Stimulated activated effector memory CD8-positive, alpha-beta T cell treated with anti-CD3 and anti-CD28 coated beads, Interleukin-12 subunit alpha, Interleukin-12 subunit beta, amount 100 ng/mL, for 72 hours (primary cell): Measurements from ENCODE around the gene PAPSS2.
"Not testable (repeated sequence)": the region's sequence is repeated elsewhere in the genome, so short reads cannot be mapped to it uniquely, and the experiment has no call there.

Experiments
- ATAC-seq: fragments of 150-1000 bp; cut with Tn5 transposase; 2 replicates; pipeline ENCODE4 v1.10.0; 2021
- DNase-seq, 2 donors: peaks; one replicate each; pipeline ENCODE4 v3.0.0; 2021 to 2022; ENCODE audit warnings: low spot score in 2 of 2
- H3K27ac Mint-ChIP-seq: one replicate; pipeline ENCODE4 v1.8.0; 2022; ENCODE audit warnings: mild to moderate bottlenecking, mixed read lengths
- H3K36me3 Mint-ChIP-seq: one replicate; pipeline ENCODE4 v1.8.0; 2022; ENCODE audit warnings: mild to moderate bottlenecking, mixed read lengths
- H3K4me1 Mint-ChIP-seq: one replicate; pipeline ENCODE4 v1.8.0; 2022; ENCODE audit warnings: mixed read lengths
- H3K4me3 Mint-ChIP-seq: one replicate; pipeline ENCODE4 v1.8.0; 2022; ENCODE audit warnings: mild to moderate bottlenecking, mixed read lengths
- H3K9me3 Mint-ChIP-seq: one replicate; pipeline ENCODE4 v1.8.0; 2022; ENCODE audit warnings: mixed read lengths

Gene PAPSS2

DNA sequence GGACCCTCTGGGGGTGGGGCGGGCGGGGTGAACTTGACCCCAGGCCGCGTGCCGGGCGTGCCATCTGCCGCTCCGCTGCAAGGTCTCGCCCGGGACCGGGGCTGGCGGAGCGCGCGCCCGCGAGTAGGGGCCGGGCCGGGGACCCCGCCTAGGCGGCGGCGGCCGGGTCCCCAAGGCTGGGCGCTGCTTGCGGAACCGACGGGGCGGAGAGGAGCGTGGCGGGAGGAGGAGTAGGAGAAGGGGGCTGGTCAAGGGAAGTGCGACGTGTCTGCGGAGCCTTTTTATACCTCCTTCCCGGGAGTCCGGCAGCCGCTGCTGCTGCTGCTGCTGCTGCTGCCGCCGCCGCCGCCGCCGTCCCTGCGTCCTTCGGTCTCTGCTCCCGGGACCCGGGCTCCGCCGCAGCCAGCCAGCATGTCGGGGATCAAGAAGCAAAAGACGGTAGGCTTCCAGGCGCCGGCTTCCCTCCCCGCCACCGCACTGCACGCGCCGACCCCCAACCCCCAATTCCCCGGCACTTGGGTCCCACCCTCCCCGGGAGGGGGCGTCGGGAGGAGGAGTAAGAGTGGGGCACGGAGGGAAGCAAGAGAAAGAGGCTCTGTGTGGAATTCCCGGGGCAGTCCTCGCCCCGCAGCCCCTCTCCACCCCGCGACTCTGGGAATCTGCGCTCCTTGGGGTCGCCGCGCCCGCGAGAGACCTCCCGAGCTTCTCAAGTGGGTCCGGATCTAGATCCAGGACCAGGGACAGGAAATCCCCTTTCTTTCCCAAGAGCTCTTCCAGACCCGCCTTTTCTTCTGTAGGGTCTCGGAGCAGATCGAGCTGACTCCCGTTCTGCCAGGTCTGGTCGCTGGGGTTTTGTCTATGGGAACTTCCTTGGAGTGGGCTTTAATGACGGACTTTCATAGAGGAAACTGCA, at the start of gene PAPSS2:
TSS of gene PAPSS2 (plus strand) at position 308 of the 913 bp plus-strand sequence. CDS start at position 412, 104 bp downstream.
- no peaks in the 10 kb centered on the region for H3K36me3 Mint-ChIP-seq
- DNase-seq, result peak in 1 of 2 donors; percentile 7
- H3K9me3 Mint-ChIP-seq, result no peaks in the 10 kb centered on the region
- peak; percentile 61 for ATAC-seq
- peak within 1 kb of the TSS; percentile 52 for H3K27ac Mint-ChIP-seq
- peaks cover 21% of the 10 kb centered on the region for H3K4me1 Mint-ChIP-seq
- H3K4me3 Mint-ChIP-seq, result peak within 1 kb of the TSS; percentile 70

DNA sequence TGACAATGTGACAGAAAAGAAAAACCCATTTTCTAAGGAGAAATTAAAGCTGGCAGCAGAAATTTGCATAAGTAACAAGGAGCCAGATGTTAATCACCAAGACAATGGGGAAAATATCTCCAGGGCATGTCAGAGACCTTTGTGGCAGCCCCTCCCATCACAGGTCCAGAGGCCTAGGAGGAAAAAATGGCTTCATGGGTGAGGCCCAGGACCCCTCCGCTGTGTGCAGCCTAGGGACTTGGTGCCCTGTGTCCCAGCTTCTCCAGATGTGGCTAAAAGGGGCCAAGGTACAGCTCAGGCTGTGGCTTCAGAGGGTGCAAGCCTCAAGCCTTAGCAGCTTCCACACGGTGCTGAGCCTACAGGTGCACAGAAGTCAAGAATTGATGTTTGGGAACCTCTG, 48.3 kb upstream of the PAPSS2 start:
- H3K27ac Mint-ChIP-seq, H3K4me3 Mint-ChIP-seq, DNase-seq, H3K36me3 Mint-ChIP-seq, ATAC-seq, H3K4me1 Mint-ChIP-seq, H3K9me3 Mint-ChIP-seq: not testable (repeated sequence)

DNA sequence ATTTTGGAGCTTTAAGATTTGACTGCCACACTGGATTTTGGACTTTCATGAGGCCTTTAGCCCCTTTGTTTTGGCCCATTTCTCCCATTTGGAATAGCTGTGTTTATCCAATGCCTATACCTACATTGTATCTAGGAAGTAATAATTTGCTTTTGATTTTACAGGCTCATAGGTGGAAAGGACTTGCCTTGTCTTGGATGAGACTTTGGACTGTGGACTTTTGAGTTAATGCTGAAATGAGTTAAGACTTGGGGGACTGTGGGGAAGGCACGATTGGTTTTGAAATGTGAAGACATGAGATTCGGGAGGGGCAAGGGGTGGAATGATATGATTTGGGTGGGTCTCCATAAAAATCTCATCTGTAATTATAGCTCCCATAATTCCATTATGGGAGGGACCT, 47.6 kb upstream of the PAPSS2 start:
- ATAC-seq, result no peak
- Mint-ChIP-seq H3K4me1 (no peaks in the 10 kb centered on the region), H3K27ac (no peak overlapping the region), H3K9me3 (no peaks in the 10 kb centered on the region), H3K36me3 (no peaks in the 10 kb centered on the region), H3K4me3 (no peak overlapping the region)
- DNase-seq, result no peak

DNA sequence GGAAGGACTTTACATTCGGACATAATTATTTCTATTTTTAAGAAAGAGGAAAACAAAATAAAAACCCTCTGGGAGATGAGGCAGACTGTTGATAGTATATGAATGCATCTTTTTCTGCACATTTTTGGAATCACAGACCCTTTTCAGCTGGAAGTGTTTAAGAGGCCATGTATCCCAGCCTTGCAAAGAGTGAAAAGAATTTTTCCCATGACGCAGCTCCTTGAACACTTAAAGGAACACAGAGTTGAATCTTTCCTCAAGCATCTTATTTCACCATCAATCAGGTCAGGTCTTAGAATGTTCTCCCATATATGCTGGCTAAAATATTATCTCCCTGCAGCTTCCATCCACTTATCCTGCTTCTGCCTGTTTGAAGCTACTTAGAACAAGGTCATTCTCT, 45.9 kb upstream of the PAPSS2 start:
- no peak for ATAC-seq
- no peak overlapping the region for H3K27ac Mint-ChIP-seq

DNA sequence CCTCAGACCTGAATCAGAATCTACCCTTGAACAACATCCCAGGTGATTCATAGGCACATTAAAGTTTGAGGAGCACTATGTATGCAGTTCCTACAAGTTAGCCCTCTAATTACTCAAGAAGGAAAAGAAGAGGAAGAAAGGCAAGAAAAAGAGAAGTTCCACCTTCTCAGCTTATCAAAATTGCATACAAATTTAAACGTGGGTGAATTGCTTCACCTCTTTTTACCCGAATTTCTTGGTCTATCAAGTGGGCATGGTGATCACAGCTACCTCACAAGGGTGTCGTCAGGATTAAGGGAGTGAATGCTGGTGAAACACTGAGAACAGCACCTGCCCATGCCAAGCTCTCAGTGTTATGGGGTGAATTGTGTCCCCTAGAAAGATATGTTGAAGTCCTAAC, 43.8 kb upstream of the PAPSS2 start:
- Mint-ChIP-seq H3K4me1 (no peaks in the 10 kb centered on the region), H3K36me3 (no peaks in the 10 kb centered on the region), H3K9me3 (no peaks in the 10 kb centered on the region), H3K27ac (no peak overlapping the region), H3K4me3 (no peak overlapping the region)
- ATAC-seq (no peak), DNase-seq (no peak)

More for the DNA sequence above, 45.9 kb upstream of the PAPSS2 start:
- Mint-ChIP-seq H3K36me3 (no peaks in the 10 kb centered on the region), H3K4me3 (no peak overlapping the region), H3K4me1 (no peaks in the 10 kb centered on the region), H3K9me3 (no peaks in the 10 kb centered on the region)
- no peak for DNase-seq

DNA sequence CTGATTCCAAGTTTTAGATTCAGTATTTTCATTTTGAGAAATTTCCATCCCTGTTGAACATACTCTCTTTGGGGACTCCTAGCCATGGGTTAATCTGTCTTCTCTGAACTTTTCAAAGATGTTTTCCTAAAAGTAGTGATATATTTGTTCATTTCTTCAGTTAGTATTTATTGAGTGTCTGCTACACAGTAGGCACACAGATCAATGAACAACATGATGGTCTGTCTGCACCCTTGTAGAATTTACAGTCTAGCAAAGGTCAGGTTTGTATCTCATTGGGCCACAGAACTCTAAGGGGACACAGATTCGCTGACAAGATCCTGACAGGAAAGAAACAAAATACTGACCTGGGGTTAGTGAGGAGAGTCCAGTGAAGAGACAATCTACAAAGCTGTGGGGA, 42.2 kb upstream of the PAPSS2 start:
- H3K36me3 Mint-ChIP-seq, result no peaks in the 10 kb centered on the region
- DNase-seq, result no peak
- no peak overlapping the region for H3K27ac Mint-ChIP-seq
- no peak for ATAC-seq
- H3K9me3 Mint-ChIP-seq, result no peaks in the 10 kb centered on the region
- H3K4me1 Mint-ChIP-seq, result no peaks in the 10 kb centered on the region
- no peak overlapping the region for H3K4me3 Mint-ChIP-seq

DNA sequence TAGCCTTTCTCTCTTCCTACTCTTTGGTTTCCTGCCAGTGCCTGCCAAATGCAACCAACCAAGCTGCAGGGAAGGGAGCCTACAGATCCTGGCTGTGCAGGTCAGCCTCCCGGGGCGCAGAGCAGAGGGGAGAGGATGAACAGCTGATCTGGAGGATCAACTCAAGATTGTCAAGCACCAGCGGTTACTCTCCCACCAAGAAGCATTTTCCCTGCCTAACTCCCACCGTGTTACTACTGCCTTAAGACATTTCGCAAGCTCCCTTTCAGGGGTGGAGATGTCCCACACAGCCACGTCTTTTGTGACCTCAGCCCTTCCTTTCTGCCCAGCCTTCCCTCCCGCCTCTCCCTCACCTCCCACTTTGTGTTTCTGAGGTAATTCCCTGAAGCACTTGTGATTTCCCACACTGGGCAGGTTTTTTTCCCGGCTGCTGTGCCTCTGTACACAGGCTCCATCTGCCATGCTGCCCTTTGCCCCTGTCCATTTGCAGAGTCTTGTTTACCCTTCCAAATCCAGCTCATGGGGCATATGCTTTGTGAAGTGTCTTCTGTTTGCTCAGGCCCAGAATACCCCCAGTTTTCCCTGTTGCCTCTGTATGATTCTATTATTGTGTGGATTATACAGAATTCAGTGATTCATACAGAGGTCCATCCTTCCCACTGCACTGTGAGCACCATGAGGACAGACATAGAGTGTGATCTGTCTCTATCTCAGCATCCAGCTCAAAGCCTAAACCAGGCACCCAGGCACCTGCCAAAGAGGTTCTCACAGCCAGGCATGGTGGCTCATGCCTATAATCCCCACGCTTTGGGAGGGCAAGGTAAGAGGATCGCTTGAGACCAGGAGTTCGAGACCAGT, 40.9 kb upstream of the PAPSS2 start:
- H3K4me3 Mint-ChIP-seq, result no peak overlapping the region
- DNase-seq, result no peak
- H3K4me1 Mint-ChIP-seq, result no peaks in the 10 kb centered on the region
- H3K36me3 Mint-ChIP-seq, result no peaks in the 10 kb centered on the region
- ATAC-seq, result peak; percentile 20
- no peak overlapping the region for H3K27ac Mint-ChIP-seq
- H3K9me3 Mint-ChIP-seq, result no peaks in the 10 kb centered on the region

DNA sequence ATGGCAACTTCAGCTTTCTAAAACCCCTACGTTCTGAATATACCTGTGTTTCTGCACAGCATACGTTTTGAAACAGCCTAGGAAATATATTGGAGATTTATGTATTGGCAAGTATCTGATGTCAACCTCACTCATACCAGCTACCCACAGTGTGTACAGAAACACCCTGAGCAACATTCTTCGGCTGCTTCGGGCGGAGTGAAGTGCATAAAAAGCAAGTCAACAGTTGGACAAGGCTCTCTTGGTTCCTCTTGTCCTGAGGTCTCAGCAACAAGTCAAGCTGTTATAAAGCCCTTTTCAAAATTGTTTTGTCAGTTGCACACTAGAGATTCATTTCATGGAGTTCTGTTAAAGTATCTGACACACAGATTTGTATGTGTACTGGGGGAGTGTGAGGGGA, 40.0 kb upstream of the PAPSS2 start:
- no peak overlapping the region for H3K4me3 Mint-ChIP-seq
- H3K4me1 Mint-ChIP-seq, result no peaks in the 10 kb centered on the region
- ATAC-seq (no peak), DNase-seq (no peak)
- no peaks in the 10 kb centered on the region for H3K9me3 Mint-ChIP-seq
- no peak overlapping the region for H3K27ac Mint-ChIP-seq
- no peaks in the 10 kb centered on the region for H3K36me3 Mint-ChIP-seq

DNA sequence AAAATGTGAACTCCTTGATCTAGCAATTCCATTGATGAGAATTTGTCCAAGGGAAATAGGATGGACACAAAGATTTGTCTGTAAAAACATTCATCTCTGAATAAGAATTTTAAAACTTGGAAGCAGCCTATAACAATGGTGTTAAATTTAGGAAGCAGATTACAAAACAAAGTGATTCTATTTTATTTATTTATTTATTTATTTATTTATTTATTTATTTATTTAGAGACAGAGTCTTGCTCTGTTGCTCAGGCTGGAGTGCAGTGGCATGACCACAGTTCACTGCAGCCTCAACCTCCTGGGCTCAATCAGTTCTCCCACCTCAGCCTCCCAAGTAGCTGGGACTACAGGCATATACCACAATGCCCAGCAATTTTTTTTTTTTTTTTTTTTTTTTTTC, 38.2 kb upstream of the PAPSS2 start:
- H3K4me1 Mint-ChIP-seq, result not testable (repeated sequence)

DNA sequence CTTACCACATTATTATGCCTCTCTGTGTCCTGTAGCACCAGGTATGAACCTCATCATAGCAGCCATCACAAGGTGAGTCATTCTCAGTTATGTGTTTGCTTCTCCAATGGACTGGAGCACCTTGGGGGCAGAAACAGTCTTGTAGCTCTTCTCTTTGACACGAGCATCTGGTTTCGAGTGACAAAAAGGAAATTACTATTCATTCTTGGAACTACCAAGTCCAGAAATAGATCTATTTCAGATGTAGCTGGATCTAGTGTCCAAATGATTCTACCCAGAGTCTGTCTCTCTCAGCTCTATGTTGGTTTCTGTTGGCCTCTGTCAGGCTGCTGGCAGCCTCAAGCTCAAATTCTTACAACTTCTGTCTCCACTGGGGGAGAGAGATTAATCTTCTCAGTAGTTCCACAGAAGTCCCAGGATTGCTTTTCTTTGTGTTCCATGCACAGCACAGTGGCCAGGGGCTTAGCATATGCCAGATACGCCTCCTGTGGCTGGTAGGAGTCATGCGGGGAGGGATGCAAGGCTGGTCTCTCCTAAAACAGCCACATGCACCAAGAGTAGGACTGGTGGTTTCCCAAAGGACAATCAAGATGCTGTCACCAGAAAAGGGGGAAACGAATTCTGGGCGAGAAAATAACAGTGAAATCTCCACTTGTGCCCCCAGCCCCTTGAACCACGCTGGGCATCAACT, 37.2 kb upstream of the PAPSS2 start:
- no peaks in the 10 kb centered on the region for H3K9me3 Mint-ChIP-seq
- H3K4me1 Mint-ChIP-seq, result no peaks in the 10 kb centered on the region
- no peak overlapping the region for H3K4me3 Mint-ChIP-seq
- no peak for DNase-seq
- H3K36me3 Mint-ChIP-seq, result no peaks in the 10 kb centered on the region
- ATAC-seq, result peak; percentile 62
- H3K27ac Mint-ChIP-seq, result no peak overlapping the region

More for the DNA sequence above, 38.2 kb upstream of the PAPSS2 start:
- not testable (repeated sequence) for ATAC-seq, H3K4me3 Mint-ChIP-seq, DNase-seq, H3K27ac Mint-ChIP-seq, H3K36me3 Mint-ChIP-seq, H3K9me3 Mint-ChIP-seq

DNA sequence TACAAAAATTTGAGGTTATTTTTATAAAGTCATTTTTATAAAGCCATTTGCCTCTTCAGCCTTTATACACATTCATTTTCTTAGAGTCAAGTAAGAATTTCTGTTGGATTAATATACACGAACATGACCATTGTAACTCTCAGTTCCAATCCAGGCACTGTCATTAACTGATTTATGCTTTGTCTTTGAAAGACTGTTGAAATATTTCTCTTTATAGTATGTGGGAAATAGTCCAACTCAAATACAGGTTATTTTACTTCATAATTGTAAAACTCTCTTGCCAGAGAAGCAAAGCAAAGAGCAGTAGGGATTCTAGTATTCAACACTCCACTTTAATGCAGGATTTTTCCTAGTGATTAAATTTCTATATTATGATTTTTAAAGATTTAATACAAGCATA, 36.5 kb upstream of the PAPSS2 start:
- no peaks in the 10 kb centered on the region for H3K4me1 Mint-ChIP-seq
- no peaks in the 10 kb centered on the region for H3K9me3 Mint-ChIP-seq
- H3K27ac Mint-ChIP-seq, result no peak overlapping the region

DNA sequence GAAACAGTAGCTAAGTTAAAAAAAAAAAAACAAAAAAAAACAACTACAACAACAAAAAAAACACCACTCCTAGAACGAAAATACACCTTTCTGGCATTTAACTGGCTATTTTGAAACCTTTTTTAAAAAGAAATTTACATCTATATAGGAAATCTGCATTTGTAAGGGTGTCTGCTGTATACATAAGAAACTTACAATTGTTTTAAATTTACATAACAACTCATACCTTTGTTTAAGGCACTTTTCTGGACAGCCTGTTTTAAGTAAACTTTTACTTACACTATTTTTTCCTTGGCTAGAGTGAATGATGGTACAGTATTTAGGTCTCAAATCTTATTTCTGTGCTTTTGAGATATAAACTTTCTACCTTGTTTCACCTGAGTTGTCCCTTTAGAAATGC, 34.0 kb upstream of the PAPSS2 start:
- Mint-ChIP-seq H3K4me1 (no peaks in the 10 kb centered on the region), H3K36me3 (no peaks in the 10 kb centered on the region), H3K27ac (no peak overlapping the region), H3K9me3 (no peaks in the 10 kb centered on the region), H3K4me3 (no peak overlapping the region)
- DNase-seq (no peak), ATAC-seq (no peak)

More for the DNA sequence above, 36.5 kb upstream of the PAPSS2 start:
- H3K36me3 Mint-ChIP-seq, result no peaks in the 10 kb centered on the region
- H3K4me3 Mint-ChIP-seq, result no peak overlapping the region
- no peak for ATAC-seq
- DNase-seq, result no peak

DNA sequence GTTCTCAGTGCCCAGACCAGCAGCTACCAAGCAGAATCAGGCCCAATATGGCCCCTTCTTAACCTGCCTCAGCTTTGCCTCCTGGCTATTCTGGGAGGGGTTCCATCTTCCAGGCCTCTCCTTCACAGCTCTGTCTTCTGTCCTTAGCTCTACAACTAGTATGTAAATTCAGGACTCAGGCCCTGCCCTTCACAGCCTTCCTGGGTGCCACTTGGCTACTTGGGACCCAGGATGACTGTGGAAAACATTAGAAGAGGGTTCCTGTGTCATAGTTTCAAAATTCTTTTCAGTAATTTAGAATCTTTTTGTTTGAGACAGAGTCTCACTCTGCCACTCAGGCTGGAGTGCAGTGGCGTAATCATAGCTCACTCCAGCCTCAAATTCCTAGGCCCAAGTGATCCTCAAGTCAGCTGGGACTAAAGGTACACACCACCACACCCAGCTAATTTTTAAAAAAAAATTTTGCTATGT, 33.2 kb upstream of the PAPSS2 start:
- H3K27ac Mint-ChIP-seq, result no peak overlapping the region
- DNase-seq (no peak), ATAC-seq (no peak)
- no peaks in the 10 kb centered on the region for H3K36me3 Mint-ChIP-seq
- H3K4me3 Mint-ChIP-seq, result no peak overlapping the region
- H3K9me3 Mint-ChIP-seq, result no peaks in the 10 kb centered on the region
- H3K4me1 Mint-ChIP-seq, result no peaks in the 10 kb centered on the region

DNA sequence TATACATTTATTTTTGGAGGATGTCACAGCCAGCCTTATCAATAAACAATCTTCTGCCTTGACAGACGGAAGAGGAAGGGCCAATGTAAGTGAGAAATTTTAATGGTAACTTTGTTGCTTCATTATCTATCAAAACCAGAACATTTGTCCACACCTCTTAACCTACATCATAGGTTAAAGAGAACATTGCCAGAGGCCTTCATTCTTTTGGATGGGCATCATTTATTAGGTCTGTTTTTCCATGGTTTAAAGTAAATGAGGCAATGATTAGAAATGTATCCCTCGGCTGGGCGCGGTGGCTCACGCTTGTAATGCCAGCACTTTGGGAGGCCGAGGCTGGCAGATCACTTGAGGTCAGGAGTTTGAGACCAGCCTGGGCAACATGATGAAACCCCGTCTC, 29.5 kb upstream of the PAPSS2 start:
- Mint-ChIP-seq H3K4me3 (no peak overlapping the region), H3K9me3 (no peaks in the 10 kb centered on the region), H3K4me1 (peaks cover under 1% of the 10 kb centered on the region), H3K36me3 (no peaks in the 10 kb centered on the region), H3K27ac (no peak overlapping the region)
- no peak for ATAC-seq
- DNase-seq, result no peak

DNA sequence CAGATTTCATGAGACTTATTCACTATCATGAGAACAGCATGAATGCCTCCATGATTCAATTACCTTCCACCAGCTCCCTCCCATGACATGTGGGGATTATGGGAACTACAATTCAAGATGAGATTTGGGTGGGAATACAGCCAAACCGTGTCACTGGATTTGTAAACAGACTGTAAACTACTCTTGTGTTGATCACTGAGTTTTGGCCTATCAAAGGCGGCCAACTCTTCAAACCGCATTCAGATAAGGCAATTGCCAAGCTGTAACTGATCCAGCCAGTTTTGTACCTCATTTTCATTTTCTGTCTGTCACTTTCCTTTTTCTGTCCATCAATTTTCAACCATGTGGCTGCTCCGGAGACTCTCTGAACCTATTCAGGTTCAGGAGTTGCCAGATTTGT, 27.2 kb upstream of the PAPSS2 start:
- no peak overlapping the region for H3K27ac Mint-ChIP-seq
- H3K9me3 Mint-ChIP-seq, result no peaks in the 10 kb centered on the region
- no peaks in the 10 kb centered on the region for H3K36me3 Mint-ChIP-seq
- no peak overlapping the region for H3K4me3 Mint-ChIP-seq
- no peak for ATAC-seq
- no peak for DNase-seq
- peaks cover 20% of the 10 kb centered on the region for H3K4me1 Mint-ChIP-seq
